ENCODE data around the gene TGFBI.

The TGFBI gene

DNA sequence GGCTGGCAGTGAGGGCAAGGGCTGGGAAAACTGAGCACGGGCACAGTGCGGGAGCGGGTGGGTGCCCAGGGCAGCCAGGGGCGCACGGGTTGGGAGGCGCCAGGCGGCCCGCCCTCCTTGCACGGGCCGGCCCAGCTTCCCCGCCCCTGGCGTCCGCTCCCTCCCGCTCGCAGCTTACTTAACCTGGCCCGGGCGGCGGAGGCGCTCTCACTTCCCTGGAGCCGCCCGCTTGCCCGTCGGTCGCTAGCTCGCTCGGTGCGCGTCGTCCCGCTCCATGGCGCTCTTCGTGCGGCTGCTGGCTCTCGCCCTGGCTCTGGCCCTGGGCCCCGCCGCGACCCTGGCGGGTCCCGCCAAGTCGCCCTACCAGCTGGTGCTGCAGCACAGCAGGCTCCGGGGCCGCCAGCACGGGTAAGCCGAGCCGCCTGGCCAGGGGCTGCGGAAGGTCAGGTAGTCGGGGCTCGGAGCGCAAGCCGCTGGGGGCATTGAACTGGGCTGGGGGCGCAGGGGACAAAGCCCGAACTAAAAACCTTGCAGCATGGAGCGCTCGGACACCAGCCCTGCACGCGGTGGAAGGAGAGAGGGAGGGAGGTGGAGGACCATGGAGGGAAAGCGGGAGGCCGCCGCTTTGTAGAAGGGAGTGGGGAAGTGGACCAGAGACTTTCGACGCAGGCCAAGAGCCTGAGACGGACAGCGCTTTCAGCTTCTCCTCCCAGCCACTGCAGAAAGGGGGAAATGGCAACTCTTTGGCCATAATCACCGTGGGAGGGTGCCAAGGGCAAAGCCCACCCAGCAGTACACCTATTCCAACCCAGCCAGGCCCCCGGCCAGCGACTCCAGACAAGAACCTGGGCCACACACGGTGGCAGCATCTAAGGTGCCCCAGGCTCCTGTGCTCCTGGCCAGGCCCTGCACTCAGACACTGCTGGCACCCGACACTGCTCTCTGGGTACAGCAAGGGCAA is at the start of gene TGFBI:
Gene TGFBI, plus strand, starts transcription at position 207 of the 961 bp plus-strand sequence. Its CDS starts 68 bp downstream, at position 275.
- no peak for DNase-seq

DNA sequence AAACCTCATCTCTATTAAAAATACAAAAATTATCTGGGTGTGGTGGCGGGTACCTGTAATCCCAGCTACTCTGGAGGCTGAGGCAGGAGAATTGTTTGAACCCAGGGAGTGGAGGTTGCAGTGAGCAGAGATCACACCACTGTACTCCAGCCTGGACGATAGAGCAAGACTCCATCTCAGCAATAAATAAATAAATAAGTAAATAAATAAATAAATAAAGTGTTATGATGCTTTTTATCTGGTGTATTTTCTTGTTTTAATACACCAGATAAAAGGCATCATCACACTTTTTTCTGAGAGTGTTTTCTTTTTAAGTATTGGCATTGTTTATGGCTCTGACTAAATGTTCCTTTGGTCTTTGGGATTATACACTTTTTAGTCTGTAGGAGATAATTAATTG is 49.8 kb upstream of the TGFBI start:
- no peak for DNase-seq

DNA sequence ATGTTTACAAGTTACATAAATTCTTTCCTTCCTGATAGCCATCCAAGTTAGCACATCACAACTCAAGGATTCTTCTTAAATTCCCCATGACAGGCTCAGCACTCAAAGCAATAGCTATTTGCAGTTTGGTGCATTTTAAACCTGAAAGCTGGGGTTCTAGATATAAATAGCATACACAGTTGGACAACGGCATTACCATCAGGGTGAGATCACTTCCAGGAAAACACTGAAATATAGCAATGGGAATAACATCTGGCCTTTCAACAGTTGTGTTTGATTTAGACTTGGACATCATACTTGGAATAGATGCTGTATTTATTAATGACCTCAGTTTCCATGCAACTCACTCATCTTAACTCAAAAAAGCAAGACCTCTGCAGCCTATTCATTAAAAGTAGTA is 49.3 kb upstream of the TGFBI start:
- DNase-seq, result no peak

DNA sequence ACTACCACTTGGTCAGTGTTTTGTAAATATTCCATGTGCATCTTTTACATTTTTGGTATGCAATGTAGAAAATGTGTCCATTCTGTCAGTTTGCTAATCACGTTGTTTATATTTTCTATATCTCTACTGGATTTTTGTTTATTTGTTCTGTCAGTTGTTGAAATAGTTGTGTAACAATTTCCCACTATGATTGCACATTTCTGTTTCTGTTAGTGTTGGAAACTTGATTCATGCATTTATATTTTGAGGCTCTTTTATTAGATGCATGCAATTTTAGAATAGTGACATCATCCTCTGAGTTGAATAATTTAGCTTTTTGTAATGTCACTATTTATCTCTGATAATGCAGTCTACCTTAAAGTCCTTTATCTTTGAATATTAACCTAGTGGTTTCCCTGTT is 48.2 kb upstream of the TGFBI start:
- no peak for DNase-seq

DNA sequence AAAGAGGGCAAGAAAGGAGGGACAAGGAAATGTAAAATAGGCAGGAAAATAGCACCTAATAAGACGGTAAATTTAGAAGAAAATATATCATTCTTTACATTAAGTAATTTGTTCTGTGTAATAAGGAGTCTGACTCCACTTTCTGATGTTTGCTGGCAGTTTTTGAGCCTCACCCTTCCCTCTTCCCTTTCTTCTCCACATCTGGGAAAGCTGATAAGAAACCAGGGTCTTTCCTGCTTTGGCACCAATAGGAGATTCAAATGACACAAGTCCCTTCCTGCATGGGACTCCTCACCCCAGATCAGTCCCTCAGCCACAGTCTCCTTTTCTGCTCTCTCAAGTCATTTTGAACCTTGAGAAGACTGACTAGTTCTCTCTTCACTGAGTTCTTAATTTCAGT is 42.8 kb upstream of the TGFBI start:
- DNase-seq, result no peak

DNA sequence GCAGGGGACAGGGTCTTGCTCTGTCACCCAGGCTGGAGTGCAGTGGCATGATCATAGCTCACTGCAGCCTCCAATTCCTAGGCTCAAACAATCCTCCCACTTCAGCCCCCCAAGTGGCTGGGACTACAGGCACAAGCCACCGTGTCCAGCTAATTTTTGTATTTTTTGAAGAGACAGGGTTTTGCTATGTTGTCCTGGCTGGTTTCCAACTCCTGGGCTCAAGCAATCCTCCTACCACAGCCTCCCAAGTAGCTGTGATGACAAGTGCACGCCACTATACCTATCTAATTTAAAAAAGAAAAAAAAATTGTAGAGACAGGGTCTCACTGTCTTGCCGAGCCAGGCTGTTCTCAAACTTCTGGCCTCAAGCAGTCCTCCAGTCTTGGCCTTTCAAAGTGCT is 42.4 kb upstream of the TGFBI start:
- DNase-seq, result no peak

DNA sequence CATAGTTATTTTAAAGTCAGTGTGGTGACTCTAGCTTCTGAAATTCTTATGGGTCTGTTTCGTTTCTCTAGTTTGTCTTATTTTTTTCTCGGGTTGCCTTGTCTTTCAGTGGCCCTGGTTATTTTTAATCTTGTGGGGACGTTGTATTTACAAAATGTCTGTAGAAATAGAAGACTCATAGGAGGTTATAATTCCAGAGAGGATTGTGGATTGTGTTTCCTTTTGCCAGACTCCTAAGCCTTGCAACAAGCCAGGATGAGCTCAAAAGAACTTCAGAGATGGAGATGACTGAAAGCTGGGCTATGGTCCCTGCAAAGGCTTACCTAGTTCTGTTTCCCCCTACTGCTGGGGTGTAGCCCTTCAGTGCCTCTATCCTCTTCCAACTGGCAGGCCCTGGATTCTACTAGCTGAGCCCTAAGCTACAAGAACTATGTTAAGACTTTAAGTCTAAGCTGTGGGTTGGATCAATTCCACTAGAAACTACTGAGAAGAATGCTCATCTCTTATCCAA is 41.8 kb upstream of the TGFBI start:
- DNase-seq, result no peak

DNA sequence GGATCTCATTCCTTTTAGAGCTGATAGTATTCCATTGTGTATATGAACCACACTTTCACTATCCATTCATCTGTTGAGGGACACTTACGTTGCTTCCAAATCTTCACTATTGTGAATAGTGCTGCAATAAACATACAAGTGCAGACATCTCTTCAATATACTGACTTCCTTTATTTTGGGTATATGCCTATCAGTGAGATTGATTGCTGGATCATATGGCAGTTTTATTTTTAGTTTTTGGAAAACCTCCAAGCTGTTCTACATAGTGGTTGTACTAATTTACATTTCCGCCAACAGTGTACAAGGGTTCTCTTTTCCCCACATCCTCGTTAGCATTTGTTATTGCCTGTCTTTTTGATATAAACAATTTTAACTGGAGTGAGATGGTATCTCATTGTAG is 40.2 kb upstream of the TGFBI start:
- no peak for DNase-seq

DNA sequence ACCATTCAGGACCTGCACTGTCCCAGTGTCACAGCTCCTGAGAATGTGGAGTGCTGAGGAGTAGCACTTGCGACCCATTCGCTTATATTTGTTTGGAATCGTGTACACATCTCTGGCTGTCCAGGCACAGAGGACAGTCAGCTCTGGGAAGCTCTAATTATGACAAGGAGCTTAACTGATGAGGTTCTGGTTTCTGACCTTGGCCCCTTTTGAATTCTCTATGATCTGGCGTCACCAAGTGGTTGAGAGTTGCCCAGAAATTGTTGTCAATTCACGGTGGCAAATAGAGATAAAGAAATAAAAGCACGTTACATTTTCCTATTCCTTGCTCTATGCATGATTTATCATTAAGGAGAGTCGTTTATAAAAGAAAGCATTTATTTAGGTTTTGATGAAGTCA is 39.1 kb upstream of the TGFBI start:
- DNase-seq, result no peak

DNA sequence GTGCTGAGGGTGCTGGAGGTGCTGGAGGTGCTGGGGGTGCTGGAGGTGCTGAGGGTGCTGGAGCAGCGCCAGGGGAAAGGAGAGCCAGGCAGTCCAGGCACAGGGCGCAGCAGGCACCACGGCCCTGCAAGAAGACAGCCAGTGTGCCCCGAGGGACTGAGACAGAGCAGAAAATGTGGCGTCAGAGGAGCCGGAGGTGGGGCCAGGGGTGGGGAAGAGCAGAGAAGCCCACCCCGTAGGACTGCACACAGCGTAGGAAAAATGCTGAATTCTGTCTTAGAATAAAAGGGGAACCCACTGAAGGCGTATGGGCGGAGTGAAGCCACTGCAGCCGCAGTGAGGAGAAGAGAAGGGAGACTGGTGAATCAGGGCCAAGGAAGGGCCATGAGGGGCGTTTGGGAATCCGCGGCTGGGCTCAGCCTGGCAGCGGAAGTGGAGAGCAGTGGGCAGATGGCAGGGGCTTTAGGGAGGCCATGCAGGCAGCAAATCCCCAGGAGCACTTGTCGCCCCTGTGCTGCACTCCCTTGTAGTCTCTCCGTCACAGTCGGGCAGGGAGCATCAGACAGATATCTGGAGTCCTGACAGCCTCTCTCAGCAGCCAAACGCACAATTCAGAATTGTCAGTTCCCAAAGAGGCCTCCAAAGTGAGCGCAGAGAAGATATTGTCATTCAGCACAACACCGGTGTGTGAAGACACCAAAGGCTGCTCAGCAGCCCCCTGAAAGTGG is 38.1 kb upstream of the TGFBI start:
- no peak for DNase-seq

DNA sequence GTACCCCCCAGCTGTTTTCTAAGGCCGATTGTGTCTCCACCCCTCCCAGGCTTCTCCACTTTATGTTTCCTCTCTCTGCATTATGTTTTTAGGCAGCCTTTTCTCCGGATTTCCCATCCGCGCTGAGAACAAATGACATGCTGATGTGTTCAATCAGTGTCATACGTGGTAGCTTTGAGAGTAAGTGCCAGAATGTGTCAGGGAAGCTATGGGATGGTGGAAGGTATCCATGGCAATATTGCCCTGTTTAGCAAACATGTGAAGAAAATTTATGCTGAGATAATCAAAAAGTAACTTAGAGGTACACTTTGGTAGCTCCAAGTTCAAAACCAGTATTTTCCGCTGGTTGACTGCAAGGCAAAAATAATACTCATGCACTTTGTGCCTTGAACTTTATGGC is 37.4 kb upstream of the TGFBI start:
- DNase-seq, result no peak

DNA sequence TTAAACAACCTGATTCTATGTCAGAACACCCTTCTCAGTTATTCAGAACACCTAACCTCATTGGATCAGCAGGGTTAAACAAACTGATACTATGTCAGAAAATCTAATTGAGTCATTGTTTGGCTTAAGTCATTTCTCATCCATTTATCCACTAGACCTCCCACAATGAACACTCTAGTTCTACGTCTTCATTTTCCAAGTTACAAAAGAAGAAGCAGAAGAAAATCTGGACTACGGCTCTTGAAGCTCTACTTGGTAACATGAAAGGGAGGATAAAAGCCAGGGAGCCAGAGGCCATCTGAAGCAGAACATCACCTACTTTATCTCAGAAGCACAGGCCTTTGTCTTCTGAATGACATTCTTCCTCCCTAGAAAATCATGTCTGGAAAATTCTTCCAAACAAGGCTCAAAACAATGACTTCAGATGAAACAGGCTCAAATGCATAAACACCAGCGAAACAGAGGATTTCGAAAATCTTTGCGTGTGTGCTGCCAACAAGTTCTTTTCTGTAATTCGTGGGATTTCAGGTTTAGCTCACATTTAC is 35.4 kb upstream of the TGFBI start:
- DNase-seq, result no peak

DNA sequence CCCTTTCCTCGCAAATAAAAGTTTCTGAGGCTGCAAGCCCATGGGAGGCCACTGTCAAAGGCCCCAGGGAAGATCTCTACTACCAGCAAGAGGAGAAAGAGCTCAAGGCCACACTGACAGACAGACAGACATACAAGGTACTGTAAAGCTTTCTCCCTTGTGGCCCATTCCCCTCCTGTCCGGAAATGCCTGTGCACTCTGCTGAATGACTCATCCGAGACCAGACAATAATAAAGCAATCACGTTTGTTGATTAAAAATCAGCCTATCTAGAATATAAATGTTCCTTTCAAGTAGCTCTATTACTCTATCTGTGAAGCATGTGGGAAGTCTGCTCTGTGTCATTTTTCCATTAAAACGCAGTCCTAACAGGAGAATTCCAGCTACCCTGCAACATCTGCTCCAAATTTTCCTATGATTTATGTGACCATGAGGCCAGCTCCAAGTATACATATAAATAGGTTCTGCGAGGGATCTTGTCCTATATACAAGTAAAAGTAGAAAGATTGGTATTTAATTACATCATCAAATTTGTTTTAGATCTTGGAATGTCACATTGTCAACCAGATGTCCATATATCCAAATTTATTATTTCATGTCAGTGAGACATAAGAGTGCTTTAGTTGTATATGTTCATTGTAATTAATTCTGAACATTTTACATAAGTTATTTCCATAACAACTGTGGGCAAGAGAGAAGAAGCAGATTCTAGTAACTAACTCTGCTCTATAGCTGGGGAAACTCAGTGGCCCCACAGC is 34.7 kb upstream of the TGFBI start:
- no peak for DNase-seq

DNA sequence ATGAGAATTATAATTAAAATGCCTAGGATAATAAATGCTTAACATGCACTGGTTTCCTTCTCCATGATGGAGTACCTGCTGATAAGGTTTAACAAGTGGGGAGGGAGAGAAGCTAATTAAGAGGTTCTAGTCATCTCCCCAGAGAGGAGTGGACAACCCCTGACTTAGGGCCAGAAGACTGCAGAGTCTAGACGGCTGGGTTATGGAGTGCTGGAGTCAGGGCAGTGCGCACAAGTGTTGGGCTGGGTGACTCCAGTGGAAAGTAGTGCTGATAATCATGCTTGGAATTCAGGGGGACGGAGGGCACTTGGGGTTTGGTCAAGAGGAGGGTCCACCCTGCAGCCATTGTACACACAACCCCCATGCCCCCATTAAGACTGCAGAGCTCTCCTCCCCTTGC is 32.8 kb upstream of the TGFBI start:
- no peak for DNase-seq

DNA sequence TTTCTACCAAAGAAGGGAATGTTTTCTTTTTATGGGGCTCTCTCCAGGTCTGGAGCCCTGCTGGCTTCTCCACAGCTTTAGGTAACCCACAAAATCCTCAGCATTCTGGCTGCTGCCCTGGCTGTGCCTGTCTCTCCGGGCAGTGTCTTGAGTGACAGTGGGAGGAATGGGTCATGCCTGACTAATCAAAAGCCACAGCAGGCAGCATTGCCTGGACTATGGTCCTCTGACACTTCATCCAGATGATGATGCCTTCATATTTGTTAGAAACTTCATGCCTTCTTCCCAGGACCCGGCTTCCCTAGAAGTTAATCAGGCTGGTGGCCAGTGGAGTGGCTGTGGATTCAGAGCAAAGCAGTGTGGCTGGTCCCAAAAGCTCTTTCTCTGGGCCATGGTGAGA is 32.2 kb upstream of the TGFBI start:
- no peak for DNase-seq

DNA sequence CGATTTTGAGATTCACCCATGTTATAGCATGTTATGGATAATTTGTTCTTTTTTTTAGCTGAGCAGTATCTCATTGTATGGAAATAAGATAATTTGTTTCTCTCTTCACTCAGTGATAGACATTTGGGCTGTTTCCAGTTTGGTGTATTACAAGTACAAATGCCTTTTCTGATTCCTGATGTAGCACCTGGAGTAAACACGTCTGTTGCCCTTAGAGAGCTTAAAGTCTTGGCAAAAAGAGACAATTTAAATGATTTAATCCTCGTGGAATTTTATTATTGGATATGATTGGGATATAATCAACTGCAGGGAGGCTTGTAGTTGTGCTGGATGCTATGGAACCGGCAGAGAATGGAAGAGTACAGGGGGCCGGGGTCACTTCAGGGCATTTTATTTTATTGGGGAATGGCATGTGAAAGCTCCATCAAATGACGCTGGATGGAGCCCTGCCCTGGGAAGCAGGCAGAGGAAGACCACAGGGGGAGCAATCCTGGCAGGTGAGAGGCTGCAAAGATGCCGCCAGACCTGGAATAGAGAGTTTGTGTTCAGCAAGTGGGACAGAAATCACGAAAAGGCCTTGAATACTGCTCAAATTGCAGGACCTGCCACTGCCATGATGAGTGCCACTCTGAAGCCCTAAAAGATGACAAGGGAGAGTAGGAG is 31.0 kb upstream of the TGFBI start:
- no peak for DNase-seq

DNA sequence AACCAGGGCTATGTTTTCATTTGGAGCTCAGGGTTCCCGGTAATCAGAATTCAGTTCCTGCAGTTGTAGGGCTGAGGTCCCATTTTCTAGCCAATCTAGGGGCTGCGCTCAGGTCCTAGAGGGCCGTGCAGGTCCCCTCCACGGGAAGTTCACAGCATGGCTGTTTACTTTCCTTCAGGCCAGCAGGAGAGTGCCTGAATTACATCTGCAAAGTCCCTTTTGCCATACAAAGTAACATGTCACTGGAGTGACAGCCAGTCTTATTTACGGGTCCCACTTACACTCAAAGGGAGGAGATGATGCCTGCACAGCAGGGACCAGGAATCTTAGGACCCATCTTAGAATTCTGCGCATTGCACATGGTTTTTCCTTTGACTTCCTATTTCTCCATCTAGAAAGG is 29.9 kb upstream of the TGFBI start:
- DNase-seq, result no peak

DNA sequence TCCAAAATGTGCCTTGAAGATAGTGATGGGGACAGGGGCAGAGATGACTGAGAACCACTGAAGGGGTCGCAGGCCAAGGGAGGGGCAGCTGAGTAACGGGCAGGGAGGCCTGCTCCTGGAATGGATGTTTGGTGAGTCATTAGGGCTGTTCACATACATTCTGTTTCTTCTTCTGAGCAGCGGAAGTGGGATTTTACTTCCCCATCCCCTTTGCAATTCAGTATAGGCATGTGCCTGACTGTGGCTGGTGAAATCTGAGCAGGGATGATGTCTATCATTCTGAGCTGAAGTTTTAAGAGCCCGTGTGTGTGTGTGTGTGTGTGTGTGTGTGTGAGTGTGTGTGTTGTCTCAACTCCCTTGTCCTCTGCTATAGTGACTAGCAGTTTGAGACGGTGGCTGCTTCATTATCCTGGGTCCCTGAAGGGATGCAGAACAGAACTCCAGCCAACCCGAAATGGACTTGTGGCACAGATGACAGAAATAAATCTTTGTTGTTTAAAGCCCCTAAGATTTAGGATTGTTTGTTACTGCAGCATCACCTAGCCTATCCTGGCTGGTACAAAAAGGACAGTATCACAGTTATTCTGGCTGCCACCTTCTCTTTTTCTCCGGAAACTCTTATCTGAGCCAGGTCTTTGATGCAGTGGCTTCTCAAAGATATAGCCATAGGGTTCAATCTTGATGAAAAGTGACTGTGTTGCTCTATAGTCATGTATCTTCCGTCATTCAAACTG is 29.2 kb upstream of the TGFBI start:
- DNase-seq, result peak; percentile 71 to 76

DNA sequence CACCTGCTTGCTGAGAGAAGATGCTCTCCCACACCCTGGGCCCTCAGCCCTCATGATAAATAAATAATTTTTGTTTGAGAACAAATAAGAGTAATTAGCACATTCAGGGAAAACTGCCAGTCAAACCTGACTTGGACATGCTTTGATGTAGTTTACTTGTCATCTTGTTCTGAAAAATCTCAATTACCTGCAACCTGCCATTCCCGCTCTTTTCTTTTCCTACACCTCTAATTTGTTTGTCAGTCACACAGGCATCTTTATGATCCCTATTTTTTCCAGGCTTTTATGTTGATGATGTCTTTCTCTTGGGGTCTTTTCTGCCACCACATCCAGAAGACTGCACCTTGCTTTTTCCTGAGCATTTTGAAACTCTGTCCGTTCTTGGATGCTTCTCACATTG is 28.6 kb upstream of the TGFBI start:
- DNase-seq, result no peak

DNA sequence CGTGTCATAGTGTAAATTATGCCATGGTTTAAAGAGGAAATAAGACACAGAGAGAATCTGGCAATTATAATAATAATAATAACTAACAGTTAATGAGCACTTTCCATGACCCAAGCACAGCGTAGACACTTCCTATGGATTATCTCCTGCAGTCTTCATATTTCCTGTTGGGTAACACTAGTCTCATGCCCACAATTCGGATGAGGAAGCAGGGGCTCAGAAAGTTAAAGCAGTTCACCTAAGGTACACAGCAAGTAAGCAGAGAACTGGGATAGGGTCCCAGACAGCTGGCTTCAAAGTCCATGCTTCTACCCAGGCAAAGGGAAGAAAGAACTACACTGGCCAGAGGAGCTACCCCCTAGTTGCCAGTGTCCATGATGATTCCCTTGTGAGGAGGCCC is 27.9 kb upstream of the TGFBI start:
- peak; percentile 71 to 80 for DNase-seq

DNA sequence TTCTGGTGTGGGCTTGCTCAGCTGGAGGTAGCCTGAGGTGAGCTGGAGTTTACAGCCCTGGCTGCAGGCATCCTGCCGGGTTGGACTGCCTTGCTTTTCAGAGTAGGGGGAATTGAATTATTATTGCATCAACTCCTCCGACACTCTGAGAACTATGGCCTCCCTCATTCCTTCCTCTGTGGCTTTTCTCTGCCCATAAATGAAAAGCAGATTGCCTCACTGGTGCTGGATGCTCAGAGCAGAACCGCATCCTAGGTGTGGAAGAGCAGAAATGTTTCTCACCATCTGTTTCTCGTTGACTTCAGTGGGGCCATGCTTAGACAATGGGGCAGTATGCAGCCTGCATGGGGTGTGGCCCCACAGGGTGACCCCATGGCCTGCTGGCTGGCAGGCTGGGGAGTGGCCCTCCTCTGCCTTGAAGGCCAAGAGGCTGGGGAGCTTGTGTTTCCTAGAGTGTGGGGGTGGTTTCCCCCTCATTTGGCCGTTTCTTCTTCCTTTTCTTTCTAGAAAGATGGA is 27.3 kb upstream of the TGFBI start:
- DNase-seq, result peak; percentile 57 to 68

Measured in AML-193 (cell line).